Ascending aorta (tissue), 2 donors: ENCODE measurements around the gene GPC3. TPM values are rescaled to one million over a fixed set of nuclear protein-coding genes. Genes with fewer than 3 reads are reported as not detected.

Source experiments
- DNase-seq, 2 donors: peaks; one replicate each; pipeline ENCODE4 v3.0.0-alpha.2; 2019; ENCODE audit warnings: low spot score in 2 of 2
- H3K27ac ChIP-seq, 2 donors: fragments of 200-600 bp; sonication (generic); one replicate each; pipeline ENCODE4 v1.5.1; 2016 to 2017; ENCODE audit warnings: mild to moderate bottlenecking in 1 of 2
- H3K27me3 ChIP-seq: fragments of 200-600 bp; sonication (generic); one replicate; pipeline ENCODE4 v1.5.1; 2017
- H3K36me3 ChIP-seq, 2 donors: fragments of 200-600 bp; sonication (generic); one replicate each; pipeline ENCODE4 v1.5.1; 2016
- H3K4me1 ChIP-seq, 2 donors: fragments of 200-600 bp; sonication (generic); one replicate each; pipeline ENCODE4 v1.5.1; 2016 to 2017; ENCODE audit warnings: mild to moderate bottlenecking in 1 of 2
- H3K4me3 ChIP-seq, 2 donors: fragments of 200-600 bp; sonication (generic); one replicate each; pipeline ENCODE4 v1.5.1; 2016 to 2017; ENCODE audit warnings: mild to moderate bottlenecking in 1 of 2
- H3K9me3 ChIP-seq, 2 donors: fragments of 200-600 bp; sonication (generic); one replicate each; pipeline ENCODE4 v1.5.1; 2016
- intact Hi-C: fragments of 100-400 bp; cut with DNase I; formaldehyde crosslinking; loops from one replicate; pipeline ENCODE4 v1.15.1; 2023
- total RNA-seq: library from RNA; depleted of rRNA; stranded (reverse); fragments of >200 nt; gene quantifications from one replicate; pipeline ENCODE4 v1.1.0, GENCODE V29; 2016
- TF ChIP-seq, protein P1 (sequence below), 3 experiments: fragments of 200-600 bp in 2 of 3; fragments of 450-650 bp in 1 of 3; sonication (generic) in 2 of 3; IDR thresholded peaks; one replicate each; pipeline ENCODE4 v1.5.1; 2016 to 2019; ENCODE audit warnings: antibody characterized with exemption in 3 of 3, mild to moderate bottlenecking in 1 of 3, moderate library complexity in 1 of 3

The GPC3 gene
- total RNA-seq, 1 donor from 2014 or later, result 0.75 TPM

DNA sequence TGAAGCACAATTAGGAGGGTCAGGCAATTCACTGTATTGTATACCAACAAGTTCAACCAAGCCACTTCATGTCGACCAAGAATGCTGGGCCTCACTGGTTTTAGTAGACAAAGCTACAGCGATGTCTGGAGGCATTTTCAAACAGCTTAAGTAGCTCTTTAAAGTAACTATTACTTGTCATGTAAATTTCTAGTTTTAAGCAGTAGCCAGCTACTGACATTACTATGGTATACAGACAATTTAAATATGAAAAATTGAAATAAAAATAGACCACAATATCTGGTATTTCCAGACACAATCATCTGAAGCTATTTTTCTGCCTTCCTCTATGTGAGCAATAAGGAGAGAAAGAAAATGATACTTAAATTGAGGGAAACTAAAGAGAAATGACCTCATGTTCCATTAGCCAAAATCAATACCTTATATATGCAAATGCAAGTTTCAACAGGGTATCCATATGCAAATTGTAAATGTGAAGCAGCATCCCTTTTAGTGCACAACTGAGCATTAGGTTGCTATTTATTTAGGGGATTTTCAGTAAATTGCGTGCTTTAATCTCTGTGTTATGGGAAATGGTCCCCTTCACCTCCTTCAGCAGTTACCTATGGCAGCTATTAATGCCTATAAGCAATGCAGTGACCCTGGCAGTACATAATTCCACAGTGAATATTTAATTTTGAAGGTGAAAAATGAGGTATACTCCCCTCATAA is 119.5 kb downstream of the GPC3 start:
- no peak overlapping the region for H3K27ac ChIP-seq
- no peaks in the 10 kb centered on the region for H3K36me3 ChIP-seq
- TF ChIP-seq, protein P1, sequence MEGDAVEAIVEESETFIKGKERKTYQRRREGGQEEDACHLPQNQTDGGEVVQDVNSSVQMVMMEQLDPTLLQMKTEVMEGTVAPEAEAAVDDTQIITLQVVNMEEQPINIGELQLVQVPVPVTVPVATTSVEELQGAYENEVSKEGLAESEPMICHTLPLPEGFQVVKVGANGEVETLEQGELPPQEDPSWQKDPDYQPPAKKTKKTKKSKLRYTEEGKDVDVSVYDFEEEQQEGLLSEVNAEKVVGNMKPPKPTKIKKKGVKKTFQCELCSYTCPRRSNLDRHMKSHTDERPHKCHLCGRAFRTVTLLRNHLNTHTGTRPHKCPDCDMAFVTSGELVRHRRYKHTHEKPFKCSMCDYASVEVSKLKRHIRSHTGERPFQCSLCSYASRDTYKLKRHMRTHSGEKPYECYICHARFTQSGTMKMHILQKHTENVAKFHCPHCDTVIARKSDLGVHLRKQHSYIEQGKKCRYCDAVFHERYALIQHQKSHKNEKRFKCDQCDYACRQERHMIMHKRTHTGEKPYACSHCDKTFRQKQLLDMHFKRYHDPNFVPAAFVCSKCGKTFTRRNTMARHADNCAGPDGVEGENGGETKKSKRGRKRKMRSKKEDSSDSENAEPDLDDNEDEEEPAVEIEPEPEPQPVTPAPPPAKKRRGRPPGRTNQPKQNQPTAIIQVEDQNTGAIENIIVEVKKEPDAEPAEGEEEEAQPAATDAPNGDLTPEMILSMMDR (IDR thresholded peaks at IDR 0.05), result no peak
- H3K9me3 ChIP-seq, result no peaks in the 10 kb centered on the region
- DNase-seq, result no peak
- intact Hi-C loops, result no loop called here
- no peak overlapping the region for H3K4me3 ChIP-seq
- H3K4me1 ChIP-seq, result no peaks in the 10 kb centered on the region
- no peaks in the 10 kb centered on the region for H3K27me3 ChIP-seq

DNA sequence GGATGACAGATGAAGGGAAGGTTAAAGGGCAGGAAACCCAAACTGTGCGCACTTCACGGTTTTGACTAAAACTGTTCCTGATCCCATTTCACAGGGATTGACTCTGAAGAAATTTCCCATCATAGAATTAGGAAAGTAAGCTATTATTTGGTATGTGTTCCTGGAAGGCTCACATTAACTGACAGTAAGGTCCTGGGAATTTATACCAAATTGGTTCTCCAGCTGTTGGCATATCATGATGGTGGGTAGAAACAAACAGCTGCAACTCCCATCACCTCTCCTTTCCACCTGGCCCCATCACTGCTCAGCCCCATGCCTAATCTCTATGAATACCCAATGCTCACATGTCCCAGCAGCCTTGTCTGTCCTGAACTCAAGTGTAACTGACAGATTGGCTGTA is 121.2 kb downstream of the GPC3 start:
- intact Hi-C loops, result no loop called here
- Histone ChIP-seq H3K27me3 (no peaks in the 10 kb centered on the region), H3K36me3 (no peaks in the 10 kb centered on the region), H3K27ac (no peak overlapping the region), H3K4me3 (no peak overlapping the region), H3K9me3 (no peaks in the 10 kb centered on the region), H3K4me1 (no peaks in the 10 kb centered on the region)
- DNase-seq, result no peak
- TF ChIP-seq, protein P1 (IDR thresholded peaks at IDR 0.05), result no peak

DNA sequence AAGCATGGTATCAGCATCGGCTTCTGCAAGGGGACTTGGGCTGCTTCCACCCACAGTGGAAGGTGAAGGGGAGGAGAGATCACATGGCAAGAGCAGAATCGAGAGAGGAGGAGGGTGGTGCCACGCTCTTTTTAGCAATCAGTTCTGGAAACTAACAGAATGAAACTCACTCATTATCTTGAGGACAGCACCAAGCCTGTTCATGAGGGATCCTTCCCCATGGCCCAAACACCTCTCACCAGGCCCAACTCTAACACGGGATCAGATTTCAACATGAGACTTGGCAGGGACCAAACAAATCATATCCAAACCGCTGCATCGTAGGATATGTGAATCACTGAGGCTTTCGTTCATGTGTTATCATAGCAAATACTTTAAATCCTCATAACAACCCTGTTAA is 125.5 kb downstream of the GPC3 start:
- no peak overlapping the region for H3K27ac ChIP-seq
- no peak overlapping the region for H3K4me3 ChIP-seq
- TF ChIP-seq, protein P1 (IDR thresholded peaks at IDR 0.05), result no peak
- no peaks in the 10 kb centered on the region for H3K4me1 ChIP-seq
- H3K36me3 ChIP-seq, result no peaks in the 10 kb centered on the region
- no peaks in the 10 kb centered on the region for H3K27me3 ChIP-seq
- no peak for DNase-seq
- no peaks in the 10 kb centered on the region for H3K9me3 ChIP-seq
- intact Hi-C loops, result no loop called here

DNA sequence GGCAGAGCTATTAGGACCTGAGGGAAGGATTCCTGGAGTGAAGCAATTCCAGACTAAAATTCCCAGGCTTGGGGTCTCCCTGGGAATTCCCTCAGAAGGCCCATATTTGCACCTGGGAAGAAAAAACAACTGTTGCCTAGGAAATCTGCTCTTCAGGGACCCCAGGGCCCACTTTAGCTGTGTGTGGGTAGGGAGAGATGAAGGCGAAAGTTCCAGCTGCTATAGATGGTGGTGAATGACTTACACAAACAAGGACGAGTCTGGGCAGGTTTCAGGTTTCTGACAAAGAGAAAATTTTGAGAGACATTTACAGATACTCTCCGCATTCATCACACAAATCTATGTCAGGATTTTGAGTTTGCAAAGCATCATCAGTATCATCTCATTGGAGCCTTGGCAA is 126.1 kb downstream of the GPC3 start:
- Histone ChIP-seq H3K27ac (no peak overlapping the region), H3K9me3 (no peaks in the 10 kb centered on the region), H3K4me1 (no peaks in the 10 kb centered on the region), H3K36me3 (no peaks in the 10 kb centered on the region), H3K27me3 (no peaks in the 10 kb centered on the region), H3K4me3 (no peak overlapping the region)
- intact Hi-C loops, result no loop called here
- DNase-seq, result no peak
- TF ChIP-seq, protein P1 (IDR thresholded peaks at IDR 0.05), result no peak

DNA sequence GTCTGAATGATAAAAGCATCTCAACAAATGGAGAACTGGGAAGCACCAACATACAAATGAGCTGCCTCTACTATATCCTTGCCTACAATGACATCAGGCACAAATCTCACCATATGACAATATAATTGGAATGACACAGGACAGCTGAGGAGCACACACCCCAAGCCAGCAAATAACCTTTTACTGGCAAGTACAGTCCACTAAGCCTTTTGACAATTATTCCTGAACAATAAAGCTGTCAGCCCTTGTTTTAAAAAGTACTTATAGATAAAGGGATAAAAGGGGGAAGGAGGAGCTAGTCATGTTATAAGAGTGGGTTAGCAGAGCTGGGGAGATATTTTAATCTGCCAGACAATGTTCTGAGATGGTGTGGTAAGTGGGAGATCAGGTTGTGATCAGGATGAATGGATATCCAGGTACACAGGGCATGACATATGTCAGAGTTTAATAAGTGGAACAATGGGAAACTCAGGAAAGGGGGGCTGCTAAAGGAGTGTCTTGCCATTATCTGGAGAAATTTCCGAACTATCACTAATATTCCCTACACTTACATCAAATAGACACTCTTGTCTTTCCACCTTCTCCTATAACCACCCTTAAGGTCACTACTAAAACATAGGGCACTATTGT is 127.6 kb downstream of the GPC3 start:
- Histone ChIP-seq H3K4me3 (no peak overlapping the region), H3K36me3 (no peaks in the 10 kb centered on the region), H3K27me3 (no peaks in the 10 kb centered on the region), H3K27ac (no peak overlapping the region), H3K9me3 (no peaks in the 10 kb centered on the region), H3K4me1 (no peaks in the 10 kb centered on the region)
- intact Hi-C loops, result no loop called here
- TF ChIP-seq, protein P1 (IDR thresholded peaks at IDR 0.05), result no peak
- no peak for DNase-seq
